ENCODE measurements around the gene SLC24A4. TPM values are rescaled to one million over a fixed set of nuclear protein-coding genes. Genes with fewer than 3 reads are reported as not detected.

The SLC24A4 gene
- total and polyA plus RNA-seq, 2 experiments from 2014 or later = 0.46 to 0.50 TPM

DNA sequence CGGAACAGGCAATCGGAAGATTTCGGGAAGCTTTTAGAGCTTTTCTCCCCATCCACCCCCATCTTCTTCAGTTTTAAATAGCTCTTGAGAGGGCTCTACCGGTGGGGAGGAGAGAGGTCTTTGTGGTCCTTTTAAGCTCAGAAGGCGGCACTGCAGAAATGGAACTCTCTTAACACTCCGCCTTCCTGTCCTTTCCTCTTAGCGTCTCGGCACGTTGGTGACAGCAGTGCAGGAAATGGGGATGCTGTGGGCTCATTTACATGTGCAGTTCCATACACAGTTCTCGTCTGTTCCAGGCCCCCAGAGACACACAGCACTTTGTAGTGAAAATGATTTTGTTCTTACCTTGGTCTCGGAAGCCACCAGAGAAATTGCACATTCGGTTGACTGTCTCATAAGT is 140.2 kb downstream of the SLC24A4 start:
- 75% methylated on average over 12 of the region's 12 CpGs for WGBS (ENCODE audit: low lambda C conversion rate, missing lambda C conversion rate)
- no peak overlapping the region for H3K4me2 ChIP-seq
- H3K27ac ChIP-seq = no peak overlapping the region
- H3K9me3 ChIP-seq (ENCODE audit: low read depth) = no peaks in the 10 kb centered on the region
- TF ChIP-seq, protein P1, sequence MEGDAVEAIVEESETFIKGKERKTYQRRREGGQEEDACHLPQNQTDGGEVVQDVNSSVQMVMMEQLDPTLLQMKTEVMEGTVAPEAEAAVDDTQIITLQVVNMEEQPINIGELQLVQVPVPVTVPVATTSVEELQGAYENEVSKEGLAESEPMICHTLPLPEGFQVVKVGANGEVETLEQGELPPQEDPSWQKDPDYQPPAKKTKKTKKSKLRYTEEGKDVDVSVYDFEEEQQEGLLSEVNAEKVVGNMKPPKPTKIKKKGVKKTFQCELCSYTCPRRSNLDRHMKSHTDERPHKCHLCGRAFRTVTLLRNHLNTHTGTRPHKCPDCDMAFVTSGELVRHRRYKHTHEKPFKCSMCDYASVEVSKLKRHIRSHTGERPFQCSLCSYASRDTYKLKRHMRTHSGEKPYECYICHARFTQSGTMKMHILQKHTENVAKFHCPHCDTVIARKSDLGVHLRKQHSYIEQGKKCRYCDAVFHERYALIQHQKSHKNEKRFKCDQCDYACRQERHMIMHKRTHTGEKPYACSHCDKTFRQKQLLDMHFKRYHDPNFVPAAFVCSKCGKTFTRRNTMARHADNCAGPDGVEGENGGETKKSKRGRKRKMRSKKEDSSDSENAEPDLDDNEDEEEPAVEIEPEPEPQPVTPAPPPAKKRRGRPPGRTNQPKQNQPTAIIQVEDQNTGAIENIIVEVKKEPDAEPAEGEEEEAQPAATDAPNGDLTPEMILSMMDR (IDR thresholded peaks at IDR 0.05; ENCODE audit: poor library complexity) = no peak
- TF ChIP-seq EZH2 (IDR thresholded peaks at IDR 0.05; ENCODE audit: borderline replicate concordance) (no peak), EZH2phosphoT487 (IDR thresholded peaks at IDR 0.05; ENCODE audit: low read depth, severe bottlenecking, unreplicated experiment) (no peak)
- no peaks in the 10 kb centered on the region for H3K36me3 ChIP-seq (replicated peaks; ENCODE audit: insufficient read depth, low read depth)
- H2AFZ ChIP-seq = no peak overlapping the region
- H3K27me3 ChIP-seq = no peaks in the 10 kb centered on the region
- H3K79me2 ChIP-seq = no peaks in the 10 kb centered on the region
- H3K4me3 ChIP-seq = no peak overlapping the region
- no peaks in the 10 kb centered on the region for H3K4me1 ChIP-seq (ENCODE audit: insufficient read depth)
- no peaks in the 10 kb centered on the region for H3K9me2 ChIP-seq (replicated peaks; ENCODE audit: insufficient read depth)
- no peaks in the 10 kb centered on the region for H4K20me1 ChIP-seq (ENCODE audit: insufficient read depth, poor library complexity, severe bottlenecking)
- no peak for DNase-seq (ENCODE audit: low spot score)

- H3K9me3 ChIP-seq (ENCODE audit: low read depth) = no peaks in the 10 kb centered on the region
- H3K79me2 ChIP-seq = no peaks in the 10 kb centered on the region
- DNase-seq (ENCODE audit: low spot score) = no peak
- no peaks in the 10 kb centered on the region for H3K36me3 ChIP-seq (replicated peaks; ENCODE audit: insufficient read depth, low read depth)
- WGBS (ENCODE audit: low lambda C conversion rate, missing lambda C conversion rate) = 96% methylated on average over 6 of the region's 6 CpGs
- H3K27me3 ChIP-seq = no peaks in the 10 kb centered on the region
- TF ChIP-seq EZH2 (IDR thresholded peaks at IDR 0.05; ENCODE audit: borderline replicate concordance) = no peak
- TF ChIP-seq, protein P1 (IDR thresholded peaks at IDR 0.05; ENCODE audit: poor library complexity) = no peak
- no peak for TF ChIP-seq EZH2phosphoT487 (IDR thresholded peaks at IDR 0.05; ENCODE audit: low read depth, severe bottlenecking, unreplicated experiment)
- no peak overlapping the region for H3K4me2 ChIP-seq
- H3K27ac ChIP-seq = no peak overlapping the region
- H2AFZ ChIP-seq = no peak overlapping the region
- H3K4me1 ChIP-seq (ENCODE audit: insufficient read depth) = no peaks in the 10 kb centered on the region
- no peaks in the 10 kb centered on the region for H3K9me2 ChIP-seq (replicated peaks; ENCODE audit: insufficient read depth)
- H3K4me3 ChIP-seq = no peak overlapping the region
- no peaks in the 10 kb centered on the region for H4K20me1 ChIP-seq (ENCODE audit: insufficient read depth, poor library complexity, severe bottlenecking)
Observed at GRCh38 chr14:92464156-92464555, 141.2 kb downstream of the SLC24A4 start.

DNA sequence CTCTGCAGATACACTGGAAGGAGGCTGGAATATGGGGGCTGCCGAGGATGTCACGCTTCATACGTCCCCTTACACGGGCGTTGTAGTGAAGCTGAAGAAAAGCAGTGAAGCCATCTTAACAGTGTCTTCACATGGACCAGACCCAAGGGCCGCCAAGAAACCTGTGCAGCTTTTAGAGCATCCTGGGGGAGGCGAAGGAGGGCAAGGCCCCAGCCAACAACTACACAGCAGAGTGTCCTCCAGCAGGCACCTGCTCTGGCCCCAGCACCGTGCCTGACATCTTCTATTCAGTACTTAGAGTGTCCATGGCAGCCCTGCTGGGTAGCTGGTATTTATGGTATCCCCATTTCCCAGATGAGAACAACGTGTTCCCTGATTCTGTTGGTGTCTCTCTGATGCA is 141.8 kb downstream of the SLC24A4 start:
- DNase-seq (ENCODE audit: low spot score) = no peak
- TF ChIP-seq EZH2 (IDR thresholded peaks at IDR 0.05; ENCODE audit: borderline replicate concordance) (no peak), EZH2phosphoT487 (IDR thresholded peaks at IDR 0.05; ENCODE audit: low read depth, severe bottlenecking, unreplicated experiment) (no peak)
- TF ChIP-seq, protein P1 (IDR thresholded peaks at IDR 0.05; ENCODE audit: poor library complexity) = no peak
- H4K20me1 ChIP-seq (ENCODE audit: insufficient read depth, poor library complexity, severe bottlenecking) = no peaks in the 10 kb centered on the region

More for the DNA sequence above, 141.8 kb downstream of the SLC24A4 start:
- Histone ChIP-seq H3K27me3 (no peaks in the 10 kb centered on the region), H3K79me2 (no peaks in the 10 kb centered on the region), H3K4me2 (no peak overlapping the region), H2AFZ (no peak overlapping the region), H3K4me1 (ENCODE audit: insufficient read depth) (no peaks in the 10 kb centered on the region), H3K9me2 (replicated peaks; ENCODE audit: insufficient read depth) (no peaks in the 10 kb centered on the region), H3K36me3 (replicated peaks; ENCODE audit: insufficient read depth, low read depth) (no peaks in the 10 kb centered on the region), H3K9me3 (ENCODE audit: low read depth) (no peaks in the 10 kb centered on the region), H3K27ac (no peak overlapping the region), H3K4me3 (no peak overlapping the region)
- WGBS (ENCODE audit: low lambda C conversion rate, missing lambda C conversion rate) = 93% methylated on average over 9 of the region's 9 CpGs

All from hepatocyte (in vitro differentiated cells).